NCI-H446 (cell line): ENCODE results near the gene MIB1.

ENCODE experiments used
- DNase-seq, 2 experiments: peaks; one replicate each; lab custom pipeline; 2025; lab: John Stamatoyannopoulos, UW

Gene MIB1

DNA sequence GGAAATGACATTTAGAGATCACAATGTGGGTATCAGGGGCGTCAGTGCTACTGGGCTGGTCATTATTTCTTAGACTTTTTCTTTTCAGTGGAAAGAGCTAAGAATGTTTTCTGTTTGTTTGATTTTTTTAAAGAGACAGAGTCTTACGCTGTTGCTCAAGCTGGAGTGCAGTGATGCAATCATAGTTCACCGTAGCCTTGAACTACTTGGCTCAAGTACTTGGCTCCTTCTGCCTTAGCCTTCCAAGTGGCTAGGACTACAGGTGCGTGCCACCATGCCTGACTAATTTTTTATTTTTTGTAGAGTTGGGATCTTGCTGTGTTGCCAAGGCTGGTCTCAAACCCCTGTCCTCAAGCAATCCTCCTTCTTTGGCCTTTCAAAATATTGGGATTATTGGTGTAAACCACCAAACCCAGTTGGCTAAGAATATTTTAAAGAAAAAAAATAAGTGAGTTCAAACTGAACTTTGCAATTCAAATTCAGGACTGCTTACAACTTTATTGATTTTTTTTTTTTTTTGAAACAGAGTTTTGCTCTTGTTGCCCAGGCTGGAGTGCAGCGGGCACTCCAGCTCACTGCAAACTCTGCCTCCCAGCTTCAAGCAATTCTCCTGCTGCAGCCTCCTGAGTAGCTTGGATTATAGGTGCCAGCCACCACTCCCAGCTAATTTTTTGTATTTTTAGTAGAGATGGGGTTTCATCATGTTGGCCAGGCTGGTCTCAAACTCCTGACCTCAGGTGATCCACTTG is 154.2 kb downstream of the MIB1 start:
- DNase-seq = no peak

DNA sequence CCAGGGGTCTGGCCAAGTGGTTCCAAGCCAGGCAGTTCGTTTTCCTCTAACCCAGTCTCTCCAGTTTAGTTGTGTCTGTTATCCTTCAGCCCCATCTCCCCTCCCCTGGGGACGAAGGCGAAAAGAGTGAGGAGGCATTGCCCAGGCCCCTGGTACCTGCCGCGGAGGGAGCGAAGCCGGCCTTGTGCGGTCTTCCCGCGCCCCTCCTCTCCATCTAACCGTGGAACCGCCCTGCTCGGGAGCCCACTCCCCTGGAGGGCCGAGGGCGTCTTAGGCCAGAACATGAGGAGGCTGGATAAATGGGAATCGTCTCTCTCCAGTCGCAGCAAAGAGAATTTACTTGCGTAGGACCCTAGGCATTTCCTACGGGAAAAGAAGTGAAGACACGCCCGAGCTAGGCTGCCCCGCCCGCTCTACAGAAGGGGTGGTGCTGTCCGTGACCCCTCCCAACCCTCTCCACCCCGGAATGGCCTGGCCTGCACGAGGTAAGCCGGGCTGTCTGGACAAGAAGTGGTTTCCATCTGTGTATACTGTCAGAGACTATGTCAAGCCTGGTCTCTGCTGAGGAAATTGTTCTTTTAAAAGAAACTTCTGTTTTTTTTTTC is 156.2 kb downstream of the MIB1 start:
- no peak for DNase-seq

DNA sequence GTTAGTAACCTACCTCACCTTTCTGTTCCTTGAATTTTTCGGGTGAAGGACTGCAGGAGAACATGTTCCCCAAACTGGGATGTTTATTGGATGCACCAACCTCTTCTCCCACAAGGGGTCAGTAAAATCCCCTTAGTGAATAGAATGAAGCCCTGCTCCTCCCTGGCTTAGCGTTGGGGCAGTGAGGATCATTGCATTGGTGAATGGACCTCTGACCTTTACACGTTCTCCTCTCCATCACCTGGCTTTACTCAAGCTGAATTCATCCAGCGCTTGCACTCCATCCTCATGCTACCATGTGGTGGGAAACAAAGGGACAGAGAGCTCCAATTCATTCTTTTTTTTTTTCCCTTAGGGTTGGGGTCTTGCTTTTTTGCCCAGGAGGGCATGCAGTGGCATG is 157.2 kb downstream of the MIB1 start:
- peak in 1 of 2 experiments; percentile 43 for DNase-seq

DNA sequence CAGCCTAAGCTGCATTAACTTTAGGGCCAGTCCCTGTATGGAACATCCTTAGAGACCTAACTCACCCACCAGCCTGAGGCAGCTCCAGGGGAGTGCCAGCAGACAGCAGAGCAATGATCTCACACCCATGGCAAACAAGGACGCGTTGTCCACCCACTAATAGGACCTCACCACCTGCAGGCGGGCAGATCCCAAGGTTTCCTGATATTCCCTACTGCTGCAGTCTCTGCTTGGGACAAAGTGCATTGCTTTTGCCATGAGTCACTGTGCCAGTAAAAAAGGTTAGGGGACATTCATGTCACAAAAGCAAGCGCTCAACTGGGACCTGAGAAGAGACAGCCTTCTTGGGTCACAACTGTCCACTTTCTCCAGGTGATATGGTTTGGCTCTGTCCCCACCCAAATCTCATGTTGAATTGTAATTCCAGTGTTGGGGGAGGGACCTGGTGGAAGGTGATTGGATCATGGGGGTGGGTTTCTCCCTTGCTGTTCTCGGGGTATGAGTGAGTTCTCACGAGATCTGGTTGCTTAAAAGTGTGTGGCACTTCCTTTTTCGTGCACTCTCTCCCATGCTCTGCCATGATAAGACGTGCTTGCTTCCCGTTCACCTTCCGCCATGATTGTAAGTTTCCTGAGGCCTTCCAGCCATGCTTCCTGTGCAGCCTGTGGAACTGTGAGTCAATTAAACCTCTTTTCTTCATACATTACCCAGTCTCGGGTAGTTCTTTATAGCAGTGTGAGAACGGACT is 160.2 kb downstream of the MIB1 start:
- no peak for DNase-seq

DNA sequence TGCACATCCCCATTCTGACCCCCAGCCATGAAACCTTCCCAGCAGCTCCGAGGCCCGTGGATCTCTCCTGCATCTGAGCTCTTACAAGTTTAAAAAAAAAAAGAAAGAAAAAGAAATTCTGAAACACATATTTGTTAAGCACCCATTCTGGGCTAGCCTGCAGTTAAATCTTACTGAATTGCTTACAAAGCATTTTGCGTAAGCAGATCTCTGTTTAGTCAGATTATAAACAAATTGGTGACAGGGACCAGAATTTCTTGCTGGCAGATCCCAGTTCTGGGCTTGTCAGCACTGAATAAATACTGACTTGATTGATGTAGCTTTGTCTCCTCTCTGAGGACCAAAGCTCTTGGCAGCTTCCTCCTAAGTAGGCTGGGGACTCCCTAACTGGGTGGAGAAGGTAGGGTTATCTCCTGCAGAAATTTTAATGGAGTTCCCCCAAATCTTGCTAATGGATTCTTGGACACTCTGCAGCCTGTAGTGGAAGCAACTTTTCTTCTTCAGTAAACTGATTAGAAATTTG is 160.9 kb downstream of the MIB1 start:
- no peak for DNase-seq

DNA sequence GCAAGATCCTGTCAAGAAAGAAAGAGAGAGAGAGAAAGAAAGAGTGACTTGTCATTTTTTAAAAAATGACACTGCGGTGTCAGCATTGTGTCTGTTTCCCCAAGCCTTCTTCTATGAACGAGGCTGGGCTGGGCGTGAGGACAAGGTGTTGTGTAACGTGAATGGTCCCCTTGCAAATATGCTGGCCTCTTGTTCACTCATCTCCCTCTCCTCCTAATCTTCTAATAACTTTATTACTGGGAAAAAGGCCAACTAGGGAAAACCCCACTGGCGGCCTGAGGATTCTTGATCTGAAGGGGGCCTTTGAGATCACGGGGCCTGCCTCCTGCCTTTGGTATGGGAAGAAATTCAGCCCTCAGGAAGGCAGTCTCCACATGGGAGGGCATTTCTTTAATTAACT is 163.1 kb downstream of the MIB1 start:
- DNase-seq = no peak

DNA sequence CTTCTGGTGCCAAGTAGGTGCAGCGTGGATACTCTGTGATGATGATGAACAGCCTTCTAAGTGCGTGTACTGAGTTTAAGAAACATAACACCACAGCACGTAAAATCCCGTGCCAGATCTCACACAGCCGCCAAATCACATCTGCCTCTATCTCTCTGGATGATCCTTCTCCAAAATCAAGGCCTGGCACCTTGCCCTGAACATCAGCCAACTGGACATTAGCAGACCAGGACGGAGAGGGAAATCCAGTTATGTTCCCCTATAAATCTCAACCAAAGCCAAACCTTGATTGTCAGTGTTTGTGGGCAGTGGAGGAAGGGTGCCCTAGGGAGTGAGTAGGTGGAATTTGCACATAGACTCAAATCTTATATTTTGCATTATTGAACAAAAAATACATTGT is 164.3 kb downstream of the MIB1 start:
- DNase-seq = no peak

DNA sequence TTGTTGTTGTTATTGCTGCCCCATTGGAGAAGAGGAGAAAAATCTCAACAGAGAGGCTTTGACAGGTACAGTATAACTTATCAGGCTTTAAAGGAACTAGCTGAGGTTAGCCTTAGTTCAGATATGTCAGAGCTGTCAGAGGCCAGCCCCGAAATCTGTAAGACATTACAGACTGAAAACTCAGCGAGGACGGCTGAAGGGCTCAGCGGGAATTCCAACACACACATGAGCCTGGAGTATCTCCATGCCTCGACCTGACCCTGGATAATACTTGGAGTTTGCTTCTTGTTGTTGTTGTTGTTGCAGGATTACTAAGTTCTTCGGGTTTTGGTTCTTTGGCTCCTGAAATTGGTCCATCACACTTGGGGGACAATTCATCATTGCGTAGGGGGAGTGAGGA is 166.9 kb downstream of the MIB1 start:
- DNase-seq = no peak

DNA sequence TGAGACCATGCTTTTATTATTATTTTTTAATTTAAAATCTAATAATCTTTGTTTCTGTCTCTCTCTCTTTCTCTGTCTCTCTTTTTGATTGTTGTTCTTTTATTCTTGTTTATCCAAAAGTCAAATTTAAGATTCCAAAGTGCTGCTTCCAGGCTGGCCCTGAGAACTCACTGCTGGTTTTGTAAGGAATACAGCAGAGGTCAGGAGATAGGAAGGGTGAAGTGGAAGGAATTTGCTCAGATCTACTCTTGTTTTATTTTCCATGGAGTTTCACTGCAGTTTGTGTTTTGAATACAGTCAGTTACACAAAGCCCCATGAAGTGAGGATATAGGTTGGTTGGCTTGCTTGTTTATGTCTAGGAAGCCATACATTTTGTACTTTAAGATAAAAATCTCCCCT is 168.1 kb downstream of the MIB1 start:
- DNase-seq = no peak

DNA sequence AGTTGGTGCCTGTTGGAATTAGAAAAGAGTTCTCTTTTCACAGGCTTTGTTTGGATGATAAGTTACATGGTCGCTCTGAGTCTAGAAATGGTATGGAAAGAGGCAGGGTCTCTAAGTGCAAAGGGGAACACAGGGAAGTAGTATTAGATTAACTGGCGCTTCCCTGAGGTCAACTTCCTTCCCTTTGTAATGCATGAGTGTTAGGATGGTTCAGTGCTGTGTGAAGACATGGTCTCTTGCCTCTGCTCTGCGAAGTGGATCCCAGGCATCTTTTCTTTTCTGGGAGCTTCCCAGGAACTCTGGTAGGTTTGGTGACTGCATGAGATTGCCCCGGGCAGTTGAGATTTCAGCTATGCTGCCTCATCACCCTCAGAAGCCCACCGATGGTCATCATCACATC is 170.3 kb downstream of the MIB1 start:
- no peak for DNase-seq

DNA sequence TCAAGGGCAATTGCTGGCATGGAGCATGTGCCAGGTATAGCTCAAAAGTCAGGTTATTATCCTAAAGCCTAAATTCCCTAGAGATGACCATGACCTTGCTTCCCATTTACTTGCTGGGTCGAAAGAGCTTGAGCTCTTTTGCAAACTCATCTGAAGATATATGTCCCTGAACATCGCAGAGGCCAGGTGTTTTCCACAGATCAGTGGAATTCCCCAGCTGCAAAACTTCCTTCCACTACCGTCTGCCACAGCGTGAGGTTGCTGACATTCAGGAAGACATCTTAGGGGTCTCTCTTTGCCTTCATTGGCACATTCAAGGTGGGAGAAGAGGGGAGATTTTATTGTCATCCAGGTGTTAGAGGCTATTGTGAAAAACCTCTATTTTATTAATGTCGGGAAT is 171.0 kb downstream of the MIB1 start:
- DNase-seq = no peak

DNA sequence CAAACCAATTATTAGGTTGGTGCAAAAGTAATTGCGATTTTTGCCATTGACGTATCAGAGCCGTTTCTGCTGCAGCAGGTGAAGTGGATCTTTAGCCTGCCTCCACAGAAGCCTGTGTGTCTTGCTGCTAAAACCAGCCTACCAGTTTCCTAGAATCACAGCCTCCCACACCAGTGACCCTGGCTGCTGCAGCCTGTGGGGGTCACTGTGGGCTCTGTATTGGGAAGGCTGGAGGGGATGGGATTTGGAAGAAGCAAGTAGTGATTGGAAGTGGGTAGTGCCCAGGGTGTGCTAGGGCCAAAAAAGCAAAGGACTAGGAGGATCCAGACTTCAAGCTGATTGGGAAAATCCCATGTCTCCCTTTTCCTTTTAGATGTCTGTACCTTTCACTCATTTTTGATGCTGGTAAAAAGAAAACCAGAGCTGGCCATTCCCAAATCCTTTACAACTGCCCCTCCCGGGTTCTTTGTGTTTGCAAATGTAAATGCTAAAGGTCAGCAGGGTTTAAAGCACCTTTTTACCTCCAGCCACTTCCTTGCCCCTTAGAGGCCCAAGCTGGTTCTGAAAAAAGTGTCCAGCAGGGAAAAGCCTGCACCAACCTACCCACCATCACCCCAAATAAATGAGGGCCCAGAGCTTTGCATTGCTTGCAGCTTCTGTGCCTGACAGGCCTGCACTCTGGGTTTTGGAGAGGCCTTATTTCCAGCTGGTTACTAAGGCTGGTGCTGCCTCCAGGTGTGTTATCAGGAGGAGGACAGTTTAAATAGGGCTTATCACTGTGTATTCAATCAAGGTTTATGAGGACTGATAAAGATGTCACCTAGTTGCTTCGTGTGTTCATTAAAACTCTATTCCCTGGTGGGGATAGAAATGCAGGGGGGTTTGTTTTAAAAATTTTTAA is 172.0 kb downstream of the MIB1 start:
- DNase-seq = no peak

DNA sequence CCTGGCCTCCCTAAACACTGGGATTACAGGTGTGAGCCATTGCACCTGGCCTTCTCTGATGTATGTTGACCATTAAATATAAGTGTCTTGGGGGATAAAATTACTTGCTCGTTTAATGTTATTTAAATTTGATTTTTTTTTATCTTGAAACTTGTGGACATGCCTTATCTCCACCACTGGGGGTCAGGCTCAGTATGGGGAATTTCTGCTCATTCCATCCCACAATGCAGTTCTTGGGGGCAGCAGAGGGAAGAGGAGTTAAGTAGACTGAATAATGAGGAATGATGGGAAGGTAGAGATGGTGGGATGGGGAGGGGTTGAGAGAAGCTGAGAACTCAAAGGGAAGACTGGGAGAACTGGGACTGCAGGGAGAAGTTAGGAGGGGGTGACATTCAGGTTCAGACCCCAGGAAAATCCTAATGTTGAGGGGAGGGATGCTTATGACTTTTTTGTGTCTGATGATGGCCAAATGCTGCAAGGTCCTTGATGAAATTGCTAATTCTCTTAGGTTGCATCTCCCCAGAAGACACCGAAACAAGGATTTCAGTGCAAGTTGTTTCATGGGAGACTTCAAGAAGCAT is 174.2 kb downstream of the MIB1 start:
- peak in 1 of 2 experiments; percentile 17 for DNase-seq

DNA sequence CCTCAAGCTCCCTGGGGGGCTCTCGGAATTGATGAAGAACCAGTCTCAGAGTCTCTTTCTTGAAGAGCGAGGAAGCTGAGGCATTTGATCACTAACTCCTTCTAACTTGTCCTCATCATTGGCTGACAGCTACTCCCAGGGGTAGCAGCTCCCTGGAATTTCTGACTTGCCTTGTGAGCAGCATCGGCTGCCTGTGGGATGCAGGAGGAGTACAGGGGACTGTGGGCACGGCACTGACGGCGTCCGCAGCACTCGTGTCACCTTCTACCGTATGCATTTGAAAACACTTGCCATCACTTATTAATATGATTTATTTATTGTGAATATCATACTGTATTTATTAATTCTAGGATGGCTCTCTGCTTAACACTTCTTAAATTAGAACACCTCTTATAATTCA is 175.0 kb downstream of the MIB1 start:
- DNase-seq = no peak

DNA sequence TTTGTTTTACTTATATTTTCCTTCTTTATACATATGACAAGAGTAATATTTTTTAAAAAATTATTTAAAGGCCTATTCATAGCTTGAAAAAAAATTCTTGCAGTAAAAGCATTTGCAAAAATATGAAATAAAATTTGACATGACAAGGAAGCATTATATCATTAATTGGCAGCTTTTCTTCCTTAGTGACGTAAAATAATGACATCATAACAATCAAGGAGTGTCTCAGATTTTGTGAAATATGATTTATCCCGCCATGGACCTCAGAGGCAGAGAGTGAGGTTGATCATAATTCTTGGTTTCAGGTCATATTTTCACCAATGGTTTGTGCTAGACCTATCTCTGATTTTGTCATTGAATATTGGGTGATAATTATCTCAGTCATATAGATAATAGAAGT is 176.0 kb downstream of the MIB1 start:
- DNase-seq = no peak

DNA sequence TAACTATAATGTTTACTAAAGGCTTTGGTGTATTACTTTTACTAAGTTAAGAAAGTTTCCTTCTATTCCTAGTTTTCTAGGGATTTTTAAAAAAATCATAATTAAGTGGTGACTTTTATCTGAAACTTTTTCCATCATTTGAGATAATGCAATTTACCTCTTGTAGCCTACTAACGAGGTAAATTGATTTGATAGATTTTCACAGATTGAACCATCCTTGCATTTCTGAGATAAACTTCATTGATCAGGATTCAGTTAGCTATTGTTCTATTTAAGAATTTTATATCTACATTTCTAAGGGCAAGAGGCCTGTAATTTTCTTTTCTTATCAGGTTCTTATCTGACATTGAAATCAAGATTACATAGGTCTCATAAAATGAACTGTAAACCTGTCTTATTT is 178.1 kb downstream of the MIB1 start:
- no peak for DNase-seq
